SK-N-SH (cell line): ENCODE measurements around the gene TBCEL. TPM values are rescaled to one million over a fixed set of nuclear protein-coding genes. Genes with fewer than 3 reads are reported as not detected.
"Not testable (repeated sequence)": the region's sequence is repeated elsewhere in the genome, so short reads cannot be mapped to it uniquely, and the experiment has no call there.

Source experiments
- CTCF ChIA-PET: fragments of 300-600, 350-600 bp; formaldehyde crosslinking; extraction: SDS; loops from one replicate; lab custom pipeline; 2021; lab: Yijun Ruan, JAX
- POLR2A ChIA-PET: fragments of 350-600 bp; sonication (Branson Sonifier 250); formaldehyde crosslinking; extraction: SDS; loops from one replicate; lab custom pipeline; 2020; ENCODE audit warnings: antibody characterized with exemption, inconsistent platforms; lab: Yijun Ruan, JAX
- DNase-seq: peaks from one replicate; pipeline ENCODE4 v3.0.0; 2012
- H2AFZ ChIP-seq: fragments of 200-600 bp; sonication (generic); 2 replicates; pipeline ENCODE4 v1.8.1; 2016; ENCODE audit warnings: antibody characterized with exemption, mild to moderate bottlenecking, low read depth
- H3F3A ChIP-seq: fragments of 200-600 bp; sonication (generic); replicated peaks from 2 replicates; pipeline ENCODE3; 2016; ENCODE audit warnings: antibody characterized with exemption, mild to moderate bottlenecking; ENCODE audit not compliant: insufficient read depth
- H3K27ac ChIP-seq, 2 experiments: fragments of 200-500 bp in 1 of 2; fragments of 200-600 bp in 1 of 2; sonication (Bioruptor generic) in 1 of 2; sonication (generic), shearing (Covaris generic) in 1 of 2; 2 replicates each; pipeline versions ENCODE4 v1.5.1 to v1.6.1; 2014 to 2016; ENCODE audit warnings: low read depth in 2 of 2, inconsistent platforms in 1 of 2, low read length in 1 of 2, mild to moderate bottlenecking in 1 of 2, mixed read lengths in 1 of 2
- H3K27me3 ChIP-seq: fragments of 200-600 bp; sonication (generic), shearing (Covaris generic); 2 replicates; pipeline ENCODE4 v1.6.1; 2016; ENCODE audit warnings: mixed run types; ENCODE audit not compliant: insufficient read depth
- H3K36me3 ChIP-seq, 2 experiments: fragments of 200-500 bp in 1 of 2; fragments of 200-600 bp in 1 of 2; sonication (Bioruptor generic) in 1 of 2; sonication (generic) in 1 of 2; replicated peaks in 1 of 2; 2 replicates each; pipeline versions ENCODE3 to v1.5.1; 2014 to 2016; ENCODE audit warnings: low read length in 1 of 2, mild to moderate bottlenecking in 1 of 2; ENCODE audit not compliant: insufficient read depth in 2 of 2, control insufficient read depth in 1 of 2
- H3K4me1 ChIP-seq, 2 experiments: fragments of 200-500 bp in 1 of 2; fragments of 200-600 bp in 1 of 2; sonication (Bioruptor generic) in 1 of 2; sonication (generic), shearing (Covaris generic) in 1 of 2; 2 replicates each; pipeline versions ENCODE4 v1.5.1 to v1.6.1; 2014 to 2016; ENCODE audit warnings: low read depth in 1 of 2, low read length in 1 of 2, mixed run types in 1 of 2; ENCODE audit not compliant: insufficient read depth in 2 of 2, control insufficient read depth in 1 of 2
- H3K4me2 ChIP-seq: fragments of 200-600 bp; sonication (generic), shearing (Covaris generic); 2 replicates; pipeline ENCODE4 v1.6.1; 2017; ENCODE audit warnings: mixed run types
- H3K4me3 ChIP-seq, 2 experiments: fragments of 200-500 bp in 1 of 2; fragments of 200-600 bp in 1 of 2; sonication (Bioruptor generic) in 1 of 2; sonication (generic), shearing (Covaris generic) in 1 of 2; 2 replicates each; pipeline versions ENCODE4 v1.5.1 to v1.8.1; 2014 to 2016; ENCODE audit warnings: low read depth in 2 of 2, inconsistent platforms in 1 of 2, low read length in 1 of 2, mild to moderate bottlenecking in 1 of 2, mixed read lengths in 1 of 2, moderate library complexity in 1 of 2
- H3K79me2 ChIP-seq: fragments of 200-600 bp; sonication (generic); 2 replicates; pipeline ENCODE4 v1.8.1; 2017; ENCODE audit warnings: mild to moderate bottlenecking; ENCODE audit not compliant: insufficient read depth
- H3K9ac ChIP-seq: fragments of 200-600 bp; sonication (generic); 2 replicates; pipeline ENCODE4 v1.6.1; 2017; ENCODE audit warnings: mixed run types
- H3K9me2 ChIP-seq: fragments of 200-600 bp; sonication (generic); 2 replicates; pipeline ENCODE4 v1.6.1; 2017; ENCODE audit warnings: mixed run types
- H3K9me3 ChIP-seq: fragments of 200-600 bp; sonication (generic); 2 replicates; pipeline ENCODE4 v1.6.1; 2017; ENCODE audit warnings: mixed run types, mild to moderate bottlenecking, moderate library complexity
- H4K20me1 ChIP-seq: fragments of 200-600 bp; sonication (generic); 2 replicates; pipeline ENCODE4 v1.6.1; 2017; ENCODE audit warnings: mild to moderate bottlenecking, mixed run types; ENCODE audit not compliant: insufficient read depth
- ELF1 ChIP-seq: IDR thresholded peaks from 2 replicates; pipeline ENCODE4 v1.4.0; 2012
- EP300 ChIP-seq, 2 experiments: IDR thresholded peaks; 2 replicates each; pipeline versions ENCODE4 v1.4.0 to v1.6.1; 2012; ENCODE audit warnings: borderline replicate concordance in 1 of 2, low read depth in 1 of 2, low read length in 1 of 2
- IRF3 ChIP-seq: fragments of 150-350 bp; IDR thresholded peaks from 2 replicates; pipeline ENCODE4 v1.6.1; 2016; ENCODE audit warnings: mild to moderate bottlenecking, low read depth, low read length
- MXI1 ChIP-seq: IDR thresholded peaks from 2 replicates; pipeline ENCODE4 v1.6.1; 2012; ENCODE audit warnings: mild to moderate bottlenecking, low read depth, low read length, improper control_type of control experiment
- PBX3 ChIP-seq: IDR thresholded peaks from 2 replicates; pipeline ENCODE4; 2012
- POLR2AphosphoS5 ChIP-seq: IDR thresholded peaks from 2 replicates; pipeline ENCODE4 v1.6.1; 2012; ENCODE audit warnings: low read depth, low read length
- RXRA ChIP-seq: IDR thresholded peaks from 2 replicates; pipeline ENCODE4 v1.4.0; 2012; ENCODE audit warnings: low read depth, mild to moderate bottlenecking, borderline replicate concordance
- TAF1 ChIP-seq: IDR thresholded peaks from 2 replicates; pipeline ENCODE4 v1.6.1; 2012; ENCODE audit warnings: low read depth, mild to moderate bottlenecking, low read length, moderate library complexity, borderline replicate concordance
- USF1 ChIP-seq: IDR thresholded peaks from 2 replicates; pipeline ENCODE4 v1.4.0; 2012; ENCODE audit warnings: low read depth, borderline replicate concordance
- USF2 ChIP-seq: fragments of 150-350 bp; IDR thresholded peaks from 2 replicates; pipeline ENCODE4 v1.6.1; 2017; ENCODE audit warnings: antibody characterized with exemption, low read length, low read depth, borderline replicate concordance
- WGBS: methylation state at CpG from one replicate; pipeline ENCODE4 v1.1.6; 2017; ENCODE audit warnings: low lambda C conversion rate; 5-methylcytosine and 5-hydroxymethylcytosine counted together
- polyA plus RNA-seq, 3 experiments: library from polyadenylated mRNA; depleted of rRNA; stranded (reverse); fragments of >200 nt; gene quantifications; 2 replicates each; pipeline ENCODE4 v1.2.3, GENCODE V29; 2012

TBCEL gene
- polyA plus RNA-seq, 1 of the 3 experiments (the other 2 are of a cell fraction): 5.9 TPM

- no peak for TF ChIP-seq PBX3
These were observed 11.8 kb upstream of the TBCEL start (continued) for GRCh38 chr11:121012091-121012490.

GRCh38 chr11:121018746-121019145, 5.2 kb upstream of the TBCEL start:
- no peaks in the 10 kb centered on the region for H3K27me3 ChIP-seq
- peaks cover 0 to 6% of the 10 kb centered on the region in 2 experiments; a peak in 2 of 4 replicates for H3K4me1 ChIP-seq
- ChIA-PET POLR2A (no interaction called here), CTCF (interaction anchor here (0.8 to 1.8 kb wide), 4 partner anchors 16 to 507 kb away, joined by 3 to 4 read pairs (median 4); partner anchors contain the start of gene GRIK4)
- no peak overlapping the region for H3K4me2 ChIP-seq
- 78% methylated on average over 1 of the region's 1 CpG for WGBS
- no peaks in the 10 kb centered on the region for H3K9me2 ChIP-seq
- H3K27ac ChIP-seq: peak overlapping the region in 1 of 2 experiments; percentile 75; a peak in 2 of 4 replicates
- H3K9ac ChIP-seq: no peak overlapping the region
- TF ChIP-seq USF1: no peak
- peak in 1 of 2 experiments; percentile 36; a peak in 1 of 4 replicates for TF ChIP-seq EP300 (IDR thresholded peaks at IDR 0.05; ENCODE audit: borderline replicate concordance in 1 of 2, low read depth in 1 of 2, low read length in 1 of 2)
- DNase-seq: peak; percentile 52
- no peaks in the 10 kb centered on the region for H4K20me1 ChIP-seq
- no peaks in the 10 kb centered on the region for H3K9me3 ChIP-seq
- no peak overlapping the region for H2AFZ ChIP-seq
- H3K36me3 ChIP-seq: no peaks in the 10 kb centered on the region
- H3K79me2 ChIP-seq: peaks cover under 1% of the 10 kb centered on the region
- H3K4me3 ChIP-seq: no peak overlapping the region
- H3F3A ChIP-seq: no peaks in the 10 kb centered on the region

GRCh38 chr11:121021718-121022117, 2.2 kb upstream of the TBCEL start:
- POLR2A ChIA-PET, H2AFZ ChIP-seq, H3K27me3 ChIP-seq, DNase-seq, H3F3A ChIP-seq, H3K4me3 ChIP-seq, H3K9me3 ChIP-seq, H3K27ac ChIP-seq, H3K9me2 ChIP-seq, H3K9ac ChIP-seq, H3K36me3 ChIP-seq, H3K4me2 ChIP-seq: not testable (repeated sequence)
- H4K20me1 ChIP-seq: peaks cover 13% of the 10 kb centered on the region; the same call in 1 of the 2 replicates
- 87% methylated on average over 16 of the region's 36 CpGs for WGBS
- CTCF ChIA-PET: interaction anchor here (0.7 kb wide), 1 partner anchor 403 kb away, joined by 3 read pairs; no protein-coding TSS in a partner anchor
- H3K4me1 ChIP-seq: peaks cover 6 to 18% of the 10 kb centered on the region in 2 experiments; a peak in 3 of 4 replicates
- H3K79me2 ChIP-seq: peaks cover 30% of the 10 kb centered on the region

- Histone ChIP-seq H3K27me3 (no peaks in the 10 kb centered on the region), H3K9me2 (no peaks in the 10 kb centered on the region), H3F3A (no peaks in the 10 kb centered on the region), H4K20me1 (peaks cover 19% of the 10 kb centered on the region; the same call in 1 of the 2 replicates), H3K79me2 (peaks cover 55% of the 10 kb centered on the region), H2AFZ (no peak overlapping the region), H3K4me3 (peak overlapping the region; percentile 74 to 96), H3K4me1 (peaks cover 6 to 18% of the 10 kb centered on the region in 2 experiments; a peak in 3 of 4 replicates), H3K9ac (peak overlapping the region; percentile 86; the same call in 1 of the 2 replicates), H3K36me3 (peaks cover 0 to 7% of the 10 kb centered on the region in 2 experiments), H3K9me3 (no peaks in the 10 kb centered on the region), H3K4me2 (peak overlapping the region; percentile 92), H3K27ac (peak overlapping the region; percentile 35 to 76; a peak in 2 of 4 replicates)
- WGBS: 57% methylated on average over 3 of the region's 3 CpGs
- ChIA-PET CTCF (interaction anchor here (0.7 to 2.2 kb wide), 5 partner anchors 9 to 95 kb away, joined by 3 to 5 read pairs (median 4); no protein-coding TSS in a partner anchor), POLR2A (interaction anchor here (0.6 to 1.8 kb wide), 4 partner anchors 10 to 497 kb away, joined by 3 to 4 read pairs (median 3); no protein-coding TSS in a partner anchor)
- no peak for DNase-seq
- TF ChIP-seq RXRA: no peak
- TF ChIP-seq IRF3: no peak
- no peak for TF ChIP-seq MXI1
- TF ChIP-seq POLR2AphosphoS5: no peak
- no peak for TF ChIP-seq TAF1
- TF ChIP-seq ELF1: no peak
- no peak for TF ChIP-seq USF2
These were observed 1.1 kb downstream of the TBCEL start for GRCh38 chr11:121024989-121025388.
